OCI-LY1 (cell line): ENCODE results near the gene FOSB.

Source experiments
- H2AFZ ChIP-seq: fragments of 200-600 bp; sonication (generic), shearing (Covaris generic); 2 replicates; pipeline ENCODE4 v1.6.0; 2014; ENCODE audit warnings: antibody characterized with exemption, mild to moderate bottlenecking, low read length
- H3F3A ChIP-seq: fragments of 200-600 bp; sonication (generic), shearing (Covaris generic); 2 replicates; pipeline ENCODE4 v1.6.0; 2014; ENCODE audit warnings: mild to moderate bottlenecking, antibody characterized with exemption, low read length, moderate library complexity; ENCODE audit not compliant: insufficient read depth
- H3K27ac ChIP-seq: fragments of 200-600 bp; sonication (generic); 2 replicates; pipeline ENCODE4 v1.5.1; 2014; ENCODE audit warnings: low read length, mixed run types, mild to moderate bottlenecking, low read depth; ENCODE audit not compliant: poor library complexity, severe bottlenecking
- H3K27me3 ChIP-seq: fragments of 200-600 bp; sonication (generic); 2 replicates; pipeline ENCODE4 v1.6.0; 2014; ENCODE audit warnings: antibody characterized with exemption, mild to moderate bottlenecking, low read length, moderate library complexity; ENCODE audit not compliant: insufficient read depth
- H3K36me3 ChIP-seq: fragments of 200-600 bp; sonication (generic); 2 replicates; pipeline ENCODE4 v1.6.1; 2014; ENCODE audit warnings: mild to moderate bottlenecking, antibody characterized with exemption, low read length, moderate library complexity, mixed read lengths; ENCODE audit not compliant: insufficient read depth
- H3K4me1 ChIP-seq: fragments of 200-600 bp; sonication (generic); 2 replicates; pipeline ENCODE4 v1.5.1; 2014; ENCODE audit warnings: mild to moderate bottlenecking, low read length, moderate library complexity; ENCODE audit not compliant: insufficient read depth, severe bottlenecking
- H3K4me2 ChIP-seq: fragments of 200-600 bp; sonication (generic), shearing (Covaris generic); 2 replicates; pipeline ENCODE4 v1.6.1; 2014; ENCODE audit warnings: low read length
- H3K4me3 ChIP-seq: fragments of 200-600 bp; sonication (generic); 2 replicates; pipeline ENCODE4 v1.5.1; 2014; ENCODE audit warnings: low read length, low read depth, mild to moderate bottlenecking, mixed read lengths; ENCODE audit not compliant: poor library complexity, severe bottlenecking
- H3K79me2 ChIP-seq: fragments of 200-600 bp; shearing (Covaris generic); 2 replicates; pipeline ENCODE4 v1.6.1; 2016; ENCODE audit warnings: mixed run types, low read length, mixed read lengths; ENCODE audit not compliant: insufficient read depth
- H3K9ac ChIP-seq: fragments of 200-600 bp; sonication (generic), shearing (Covaris generic); 2 replicates; pipeline ENCODE4 v1.6.1; 2014; ENCODE audit warnings: mild to moderate bottlenecking, low read length, mixed read lengths
- H3K9me2 ChIP-seq: fragments of 200-600 bp; sonication (generic), shearing (Covaris generic); 2 replicates; pipeline ENCODE4 v1.6.1; 2014; ENCODE audit warnings: low read depth, mild to moderate bottlenecking, low read length, mixed read lengths
- H3K9me3 ChIP-seq: fragments of 200-600 bp; shearing (Covaris generic); 2 replicates; pipeline ENCODE4 v1.6.1; 2014; ENCODE audit warnings: low read length, mixed read lengths
- H4K20me1 ChIP-seq: fragments of 200-600 bp; sonication (generic), shearing (Covaris generic); 2 replicates; pipeline ENCODE4 v1.6.0; 2016; ENCODE audit warnings: mild to moderate bottlenecking, low read length; ENCODE audit not compliant: insufficient read depth
- CTCF ChIP-seq: fragments of 200-600 bp; sonication (generic), shearing (Covaris generic); IDR thresholded peaks from 2 replicates; pipeline ENCODE4 v1.5.1; 2017; ENCODE audit warnings: mild to moderate bottlenecking, antibody characterized with exemption, low read length, moderate library complexity, mixed read lengths
- EZH2 ChIP-seq: fragments of 200-600 bp; sonication (generic), shearing (Covaris generic); IDR thresholded peaks from 2 replicates; pipeline ENCODE4 v1.8.0; 2017; ENCODE audit warnings: borderline replicate concordance, mixed run types, mild to moderate bottlenecking, antibody characterized with exemption, low read length, moderate library complexity, mixed read lengths

The FOSB gene

DNA sequence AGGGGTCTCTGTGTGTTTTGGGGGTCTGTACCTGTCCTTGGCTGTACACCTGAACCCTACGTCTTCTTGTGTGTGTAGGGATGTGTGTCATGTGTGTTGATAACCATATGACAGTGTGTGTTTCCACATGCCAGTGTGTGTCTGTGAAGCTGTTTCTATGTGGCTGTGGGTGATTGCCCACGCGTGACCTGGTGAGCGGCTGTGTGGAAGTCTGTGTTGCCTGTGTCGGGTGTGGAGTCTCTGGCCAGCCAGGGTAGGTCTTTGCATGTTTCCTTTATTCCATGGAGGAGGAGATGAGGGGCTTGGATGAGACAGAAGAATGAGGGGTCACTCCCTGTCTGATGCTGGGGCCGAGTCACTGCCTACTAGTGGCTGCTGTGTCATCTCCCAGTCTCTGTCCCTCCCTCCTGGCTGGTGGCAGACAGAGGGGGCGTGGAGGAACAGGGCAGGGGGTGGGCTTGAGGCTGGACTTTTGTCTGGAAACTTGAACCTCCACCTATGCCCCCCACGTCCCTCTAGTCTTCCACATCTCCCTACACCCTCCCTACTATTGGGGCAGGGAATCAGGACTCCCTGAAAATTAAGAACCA is 2.8 kb upstream of the FOSB start:
- Histone ChIP-seq H3K27me3 (0 out of 2 replicates have a peak, but pooled peaks cover 6% of the 10 kb centered on the region), H3K9me3 (no peaks in the 10 kb centered on the region), H3K4me2 (no peak overlapping the region), H3K36me3 (no peaks in the 10 kb centered on the region), H4K20me1 (no peaks in the 10 kb centered on the region), H3K4me1 (peaks cover 29% of the 10 kb centered on the region), H3K9me2 (no peaks in the 10 kb centered on the region), H3K4me3 (no peak overlapping the region), H3K9ac (no peak overlapping the region), H3K79me2 (no peaks in the 10 kb centered on the region), H2AFZ (no peak overlapping the region), H3K27ac (no peak overlapping the region), H3F3A (no peaks in the 10 kb centered on the region)
- TF ChIP-seq CTCF = no peak
- no peak for TF ChIP-seq EZH2

DNA sequence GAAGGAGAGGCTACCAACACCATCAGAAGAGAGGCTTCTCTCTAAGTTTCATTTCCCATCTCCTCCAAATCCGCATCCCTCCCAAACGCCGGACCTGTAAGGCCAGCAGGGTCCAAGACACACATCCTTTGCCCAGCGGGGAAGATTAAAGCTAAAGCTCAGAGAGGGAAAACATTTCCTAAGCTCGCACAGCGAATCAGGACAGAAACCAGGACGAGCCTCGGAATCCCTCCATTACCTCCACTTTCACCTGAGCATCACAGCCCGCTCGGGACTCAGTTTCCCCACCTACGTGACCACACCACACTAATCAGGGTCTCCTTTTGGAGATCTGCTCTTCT is 711 bp upstream of the FOSB start:
- H3K4me2 ChIP-seq = peak overlapping the region; percentile 96
- H2AFZ ChIP-seq = no peak overlapping the region
- no peaks in the 10 kb centered on the region for H4K20me1 ChIP-seq
- TF ChIP-seq EZH2 = no peak
- TF ChIP-seq CTCF = no peak
- no peak overlapping the region for H3K27ac ChIP-seq
- H3K4me1 ChIP-seq = peaks cover 28% of the 10 kb centered on the region
- H3K79me2 ChIP-seq = no peaks in the 10 kb centered on the region
- no peaks in the 10 kb centered on the region for H3K9me2 ChIP-seq
- H3K9ac ChIP-seq = peak overlapping the region; percentile 55
- peaks cover 6% of the 10 kb centered on the region for H3K27me3 ChIP-seq
- H3K9me3 ChIP-seq = no peaks in the 10 kb centered on the region
- H3K4me3 ChIP-seq = peak overlapping the region; percentile 74
- H3F3A ChIP-seq = no peaks in the 10 kb centered on the region
- H3K36me3 ChIP-seq = no peaks in the 10 kb centered on the region

DNA sequence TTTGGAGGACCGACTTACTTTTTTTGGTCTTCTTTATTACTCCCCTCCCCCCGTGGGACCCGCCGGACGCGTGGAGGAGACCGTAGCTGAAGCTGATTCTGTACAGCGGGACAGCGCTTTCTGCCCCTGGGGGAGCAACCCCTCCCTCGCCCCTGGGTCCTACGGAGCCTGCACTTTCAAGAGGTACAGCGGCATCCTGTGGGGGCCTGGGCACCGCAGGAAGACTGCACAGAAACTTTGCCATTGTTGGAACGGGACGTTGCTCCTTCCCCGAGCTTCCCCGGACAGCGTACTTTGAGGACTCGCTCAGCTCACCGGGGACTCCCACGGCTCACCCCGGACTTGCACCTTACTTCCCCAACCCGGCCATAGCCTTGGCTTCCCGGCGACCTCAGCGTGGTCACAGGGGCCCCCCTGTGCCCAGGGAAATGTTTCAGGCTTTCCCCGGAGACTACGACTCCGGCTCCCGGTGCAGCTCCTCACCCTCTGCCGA is 409 bp downstream of the FOSB start:
- H3K4me1 ChIP-seq = peaks cover 27% of the 10 kb centered on the region
- peak overlapping the region; percentile 74 for H3K4me3 ChIP-seq
- no peaks in the 10 kb centered on the region for H3F3A ChIP-seq
- H3K27me3 ChIP-seq = peaks cover 9% of the 10 kb centered on the region
- H3K27ac ChIP-seq = peak overlapping the region; percentile 19
- peak overlapping the region; percentile 56 for H3K9ac ChIP-seq
- H2AFZ ChIP-seq = no peak overlapping the region
- H3K36me3 ChIP-seq = no peaks in the 10 kb centered on the region
- no peaks in the 10 kb centered on the region for H3K9me3 ChIP-seq
- no peaks in the 10 kb centered on the region for H3K9me2 ChIP-seq
- H3K4me2 ChIP-seq = peak overlapping the region; percentile 96
- no peak for TF ChIP-seq EZH2
- TF ChIP-seq CTCF = no peak
- H3K79me2 ChIP-seq = no peaks in the 10 kb centered on the region
- no peaks in the 10 kb centered on the region for H4K20me1 ChIP-seq
